Ascending aorta (tissue), 2 donors: ENCODE data around the gene ZNF839. TPM values are rescaled to one million over a fixed set of nuclear protein-coding genes. Genes with fewer than 3 reads are reported as not detected.
"Not testable (repeated sequence)": the region's sequence is repeated elsewhere in the genome, so short reads cannot be mapped to it uniquely, and the experiment has no call there.

Experiments
- DNase-seq, 2 donors: peaks; one replicate each; pipeline ENCODE4 v3.0.0-alpha.2; 2019; ENCODE audit warnings: low spot score in 2 of 2
- H3K27ac ChIP-seq, 2 donors: fragments of 200-600 bp; sonication (generic); one replicate each; pipeline ENCODE4 v1.5.1; 2016 to 2017; ENCODE audit warnings: mild to moderate bottlenecking in 1 of 2
- H3K27me3 ChIP-seq: fragments of 200-600 bp; sonication (generic); one replicate; pipeline ENCODE4 v1.5.1; 2017
- H3K36me3 ChIP-seq, 2 donors: fragments of 200-600 bp; sonication (generic); one replicate each; pipeline ENCODE4 v1.5.1; 2016
- H3K4me1 ChIP-seq, 2 donors: fragments of 200-600 bp; sonication (generic); one replicate each; pipeline ENCODE4 v1.5.1; 2016 to 2017; ENCODE audit warnings: mild to moderate bottlenecking in 1 of 2
- H3K4me3 ChIP-seq, 2 donors: fragments of 200-600 bp; sonication (generic); one replicate each; pipeline ENCODE4 v1.5.1; 2016 to 2017; ENCODE audit warnings: mild to moderate bottlenecking in 1 of 2
- H3K9me3 ChIP-seq, 2 donors: fragments of 200-600 bp; sonication (generic); one replicate each; pipeline ENCODE4 v1.5.1; 2016
- intact Hi-C: fragments of 100-400 bp; cut with DNase I; formaldehyde crosslinking; loops from one replicate; pipeline ENCODE4 v1.15.1; 2023
- total RNA-seq: library from RNA; depleted of rRNA; stranded (reverse); fragments of >200 nt; gene quantifications from one replicate; pipeline ENCODE4 v1.1.0, GENCODE V29; 2016
- TF ChIP-seq, protein P1 (sequence below), 3 experiments: fragments of 200-600 bp in 2 of 3; fragments of 450-650 bp in 1 of 3; sonication (generic) in 2 of 3; IDR thresholded peaks; one replicate each; pipeline ENCODE4 v1.5.1; 2016 to 2019; ENCODE audit warnings: antibody characterized with exemption in 3 of 3, mild to moderate bottlenecking in 1 of 3, moderate library complexity in 1 of 3

ZNF839 gene
- total RNA-seq, 1 donor from 2014 or later: 11.0 TPM

DNA sequence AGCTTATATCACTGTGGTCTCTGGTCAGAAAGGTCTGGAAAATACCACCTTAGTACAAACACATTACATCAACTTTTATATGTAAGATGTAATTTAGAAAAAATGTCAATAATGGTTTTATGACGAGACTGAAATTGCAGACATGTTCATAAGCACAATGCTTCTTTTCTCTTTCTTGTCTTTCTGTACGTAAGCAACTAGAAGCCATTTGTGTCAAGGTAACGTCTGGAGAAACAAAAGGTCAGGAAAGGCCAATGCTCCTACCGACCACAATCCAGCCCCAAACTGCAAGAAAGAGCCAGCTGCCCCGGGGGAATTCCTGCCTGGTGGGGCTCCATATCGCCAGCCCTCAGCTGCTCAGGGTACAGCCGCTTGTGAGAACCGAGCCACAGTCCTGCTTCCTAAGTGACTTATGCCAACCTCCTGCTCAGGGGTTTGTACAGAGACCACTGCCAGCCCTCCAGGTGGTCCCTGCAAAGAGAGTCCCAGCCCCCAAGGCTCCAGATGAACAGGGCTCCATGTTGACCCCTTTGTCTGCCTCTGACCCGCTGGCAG, 6.3 kb downstream of the ZNF839 start:
- Histone ChIP-seq H3K4me3 (no peak overlapping the region), H3K36me3 (peaks cover 0 to 9% of the 10 kb centered on the region in 2 donors), H3K27me3 (no peaks in the 10 kb centered on the region), H3K4me1 (no peaks in the 10 kb centered on the region), H3K9me3 (no peaks in the 10 kb centered on the region), H3K27ac (no peak overlapping the region)
- TF ChIP-seq, protein P1, sequence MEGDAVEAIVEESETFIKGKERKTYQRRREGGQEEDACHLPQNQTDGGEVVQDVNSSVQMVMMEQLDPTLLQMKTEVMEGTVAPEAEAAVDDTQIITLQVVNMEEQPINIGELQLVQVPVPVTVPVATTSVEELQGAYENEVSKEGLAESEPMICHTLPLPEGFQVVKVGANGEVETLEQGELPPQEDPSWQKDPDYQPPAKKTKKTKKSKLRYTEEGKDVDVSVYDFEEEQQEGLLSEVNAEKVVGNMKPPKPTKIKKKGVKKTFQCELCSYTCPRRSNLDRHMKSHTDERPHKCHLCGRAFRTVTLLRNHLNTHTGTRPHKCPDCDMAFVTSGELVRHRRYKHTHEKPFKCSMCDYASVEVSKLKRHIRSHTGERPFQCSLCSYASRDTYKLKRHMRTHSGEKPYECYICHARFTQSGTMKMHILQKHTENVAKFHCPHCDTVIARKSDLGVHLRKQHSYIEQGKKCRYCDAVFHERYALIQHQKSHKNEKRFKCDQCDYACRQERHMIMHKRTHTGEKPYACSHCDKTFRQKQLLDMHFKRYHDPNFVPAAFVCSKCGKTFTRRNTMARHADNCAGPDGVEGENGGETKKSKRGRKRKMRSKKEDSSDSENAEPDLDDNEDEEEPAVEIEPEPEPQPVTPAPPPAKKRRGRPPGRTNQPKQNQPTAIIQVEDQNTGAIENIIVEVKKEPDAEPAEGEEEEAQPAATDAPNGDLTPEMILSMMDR (IDR thresholded peaks at IDR 0.05): no peak
- intact Hi-C loops: no loop called here
- no peak for DNase-seq

GRCh38 chr14:102326583-102326982, 7.0 kb downstream of the ZNF839 start:
- H3K27me3 ChIP-seq: no peaks in the 10 kb centered on the region
- TF ChIP-seq, protein P1 (IDR thresholded peaks at IDR 0.05): no peak
- H3K4me3 ChIP-seq: no peak overlapping the region
- H3K27ac ChIP-seq: no peak overlapping the region
- intact Hi-C loops: no loop called here
- H3K36me3 ChIP-seq: peaks cover 0 to 10% of the 10 kb centered on the region in 2 donors
- DNase-seq: no peak
- no peaks in the 10 kb centered on the region for H3K9me3 ChIP-seq
- no peaks in the 10 kb centered on the region for H3K4me1 ChIP-seq

DNA sequence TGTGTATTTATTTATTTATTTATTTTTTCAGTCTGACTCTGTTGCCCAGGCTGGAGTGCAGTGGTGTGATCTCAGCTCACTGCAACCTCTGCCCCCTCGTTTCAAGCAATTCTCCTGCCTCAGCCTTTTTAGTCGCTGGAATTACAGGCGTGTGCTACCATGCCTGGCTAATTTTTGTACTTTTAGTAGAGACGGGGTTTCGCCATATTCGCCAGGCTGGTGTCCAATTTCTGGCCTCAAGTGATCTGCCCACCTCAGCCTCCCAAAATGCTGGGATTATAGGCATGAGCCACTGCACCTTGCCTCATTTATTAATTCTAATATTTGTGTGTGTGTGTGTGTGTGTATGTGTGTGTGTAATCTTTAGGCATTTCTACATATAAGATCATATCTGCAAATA, 9.8 kb downstream of the ZNF839 start:
- DNase-seq, H3K27me3 ChIP-seq, H3K4me1 ChIP-seq, intact Hi-C loops, H3K27ac ChIP-seq, H3K9me3 ChIP-seq, H3K4me3 ChIP-seq: not testable (repeated sequence)
- H3K36me3 ChIP-seq: peaks cover 6 to 31% of the 10 kb centered on the region in 2 donors

GRCh38 chr14:102330806-102331205, 11.3 kb downstream of the ZNF839 start:
- Histone ChIP-seq H3K9me3 (no peaks in the 10 kb centered on the region), H3K27ac (no peak overlapping the region), H3K4me1 (no peaks in the 10 kb centered on the region), H3K27me3 (no peaks in the 10 kb centered on the region), H3K4me3 (no peak overlapping the region), H3K36me3 (peaks cover 10 to 34% of the 10 kb centered on the region in 2 donors)
- intact Hi-C loops: no loop called here
- no peak for DNase-seq
- TF ChIP-seq, protein P1 (IDR thresholded peaks at IDR 0.05): no peak

- TF ChIP-seq, protein P1 (IDR thresholded peaks at IDR 0.05): no peak
- peaks cover 10 to 43% of the 10 kb centered on the region in 2 donors for H3K36me3 ChIP-seq
- intact Hi-C loops: no loop called here
- no peak overlapping the region for H3K4me3 ChIP-seq
- no peaks in the 10 kb centered on the region for H3K4me1 ChIP-seq
- H3K27ac ChIP-seq: no peak overlapping the region
- no peak for DNase-seq
- H3K27me3 ChIP-seq: no peaks in the 10 kb centered on the region
- H3K9me3 ChIP-seq: no peaks in the 10 kb centered on the region
Measured at GRCh38 chr14:102333390-102333789, 13.8 kb downstream of the ZNF839 start.

GRCh38 chr14:102333795-102334705, 14.5 kb downstream of the ZNF839 start:
- Histone ChIP-seq H3K9me3 (no peaks in the 10 kb centered on the region), H3K4me1 (no peaks in the 10 kb centered on the region), H3K36me3 (peaks cover 14 to 49% of the 10 kb centered on the region in 2 donors), H3K27ac (no peak overlapping the region), H3K4me3 (no peak overlapping the region), H3K27me3 (no peaks in the 10 kb centered on the region)
- intact Hi-C loops: no loop called here
- DNase-seq: no peak
- TF ChIP-seq, protein P1 (IDR thresholded peaks at IDR 0.05): no peak
